Progenitor cell of endocrine pancreas (in vitro differentiated cells): Measurements from ENCODE around the gene FTO. TPM values are rescaled to one million over a fixed set of nuclear protein-coding genes. Genes with fewer than 3 reads are reported as not detected.

Source experiments
- DNase-seq: peaks from one replicate; pipeline ENCODE4 v3.0.0; 2021; ENCODE audit warnings: low spot score; ENCODE audit not compliant: unreplicated experiment
- H3K27ac Mint-ChIP-seq: 2 replicates; pipeline ENCODE4 v1.8.0; 2021; ENCODE audit warnings: mild to moderate bottlenecking, moderate library complexity, mixed read lengths
- H3K27me3 Mint-ChIP-seq: 2 replicates; pipeline ENCODE4 v1.8.0; 2021; ENCODE audit warnings: mixed read lengths
- H3K36me3 Mint-ChIP-seq: 2 replicates; pipeline ENCODE4 v1.8.0; 2022; ENCODE audit warnings: mixed read lengths; ENCODE audit not compliant: insufficient read depth
- H3K4me1 Mint-ChIP-seq: 2 replicates; pipeline ENCODE4 v1.8.0; 2021; ENCODE audit warnings: low read depth, mixed read lengths
- H3K4me3 Mint-ChIP-seq: 2 replicates; pipeline ENCODE4 v1.8.0; 2021; ENCODE audit warnings: low read depth, mild to moderate bottlenecking, moderate library complexity, mixed read lengths
- H3K9me3 Mint-ChIP-seq: 2 replicates; pipeline ENCODE4 v1.8.0; 2021; ENCODE audit warnings: low read depth, mixed read lengths
- total RNA-seq: library from RNA; stranded (reverse); gene quantifications from 2 replicates; pipeline ENCODE4 v1.2.1, GENCODE V29; 2021
- TF ChIP-seq, protein P1 (sequence below): fragments of 200-600 bp; sonication (generic); IDR thresholded peaks from one replicate; pipeline ENCODE4 v1.5.0; 2021; ENCODE audit warnings: antibody characterized with exemption, mild to moderate bottlenecking; ENCODE audit not compliant: unreplicated experiment

Gene FTO
- total RNA-seq, 1 donor from 2014 or later = 78.7 TPM

DNA sequence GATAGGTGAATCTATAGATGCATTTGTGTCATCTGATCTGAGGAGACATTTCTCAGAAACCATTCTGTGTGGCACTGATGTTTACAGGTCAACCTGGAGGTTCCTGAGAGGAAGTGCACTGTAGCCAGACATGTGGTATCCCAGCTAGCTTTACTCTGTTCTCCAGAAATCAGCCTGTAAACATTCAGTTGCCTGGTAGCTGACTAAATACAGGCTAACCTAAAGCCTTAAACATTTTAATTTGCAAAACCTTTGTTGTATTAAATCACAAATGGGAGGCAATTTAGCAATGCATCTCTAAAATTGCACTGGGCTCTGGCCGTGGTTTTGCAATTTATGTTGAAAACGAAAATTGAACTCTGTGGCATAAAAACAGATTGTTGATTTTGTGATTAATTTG lies 207.6 kb downstream of the FTO start:
- Mint-ChIP-seq H3K36me3 (peaks cover 2% of the 10 kb centered on the region), H3K27ac (no peak overlapping the region), H3K9me3 (no peaks in the 10 kb centered on the region), H3K4me3 (no peak overlapping the region), H3K27me3 (no peaks in the 10 kb centered on the region), H3K4me1 (no peaks in the 10 kb centered on the region)
- no peak for DNase-seq
- TF ChIP-seq, protein P1, sequence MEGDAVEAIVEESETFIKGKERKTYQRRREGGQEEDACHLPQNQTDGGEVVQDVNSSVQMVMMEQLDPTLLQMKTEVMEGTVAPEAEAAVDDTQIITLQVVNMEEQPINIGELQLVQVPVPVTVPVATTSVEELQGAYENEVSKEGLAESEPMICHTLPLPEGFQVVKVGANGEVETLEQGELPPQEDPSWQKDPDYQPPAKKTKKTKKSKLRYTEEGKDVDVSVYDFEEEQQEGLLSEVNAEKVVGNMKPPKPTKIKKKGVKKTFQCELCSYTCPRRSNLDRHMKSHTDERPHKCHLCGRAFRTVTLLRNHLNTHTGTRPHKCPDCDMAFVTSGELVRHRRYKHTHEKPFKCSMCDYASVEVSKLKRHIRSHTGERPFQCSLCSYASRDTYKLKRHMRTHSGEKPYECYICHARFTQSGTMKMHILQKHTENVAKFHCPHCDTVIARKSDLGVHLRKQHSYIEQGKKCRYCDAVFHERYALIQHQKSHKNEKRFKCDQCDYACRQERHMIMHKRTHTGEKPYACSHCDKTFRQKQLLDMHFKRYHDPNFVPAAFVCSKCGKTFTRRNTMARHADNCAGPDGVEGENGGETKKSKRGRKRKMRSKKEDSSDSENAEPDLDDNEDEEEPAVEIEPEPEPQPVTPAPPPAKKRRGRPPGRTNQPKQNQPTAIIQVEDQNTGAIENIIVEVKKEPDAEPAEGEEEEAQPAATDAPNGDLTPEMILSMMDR = no peak

DNA sequence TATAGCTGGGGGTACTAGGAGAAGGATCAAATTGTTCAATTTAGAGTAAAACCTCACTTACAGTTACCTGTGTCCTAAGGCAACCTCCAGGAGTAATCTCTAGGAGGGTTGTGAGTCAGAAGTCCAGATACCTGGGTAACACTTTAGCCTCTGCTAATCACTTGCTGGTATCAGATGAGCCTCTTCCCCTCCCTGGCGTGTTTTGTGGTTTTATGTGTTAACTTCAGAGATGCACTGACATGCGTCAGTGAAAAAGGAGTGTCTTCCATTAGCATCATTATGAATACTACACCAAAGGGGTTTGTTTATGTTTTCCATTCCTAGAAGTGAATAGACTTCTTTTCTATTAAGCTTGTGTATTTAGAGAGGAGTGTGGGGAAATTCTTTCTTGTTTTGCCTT lies 208.2 kb downstream of the FTO start:
- no peak for DNase-seq
- TF ChIP-seq, protein P1 = no peak
- Mint-ChIP-seq H3K4me1 (no peaks in the 10 kb centered on the region), H3K27ac (no peak overlapping the region), H3K4me3 (no peak overlapping the region), H3K36me3 (peaks cover 2% of the 10 kb centered on the region), H3K27me3 (no peaks in the 10 kb centered on the region), H3K9me3 (no peaks in the 10 kb centered on the region)

DNA sequence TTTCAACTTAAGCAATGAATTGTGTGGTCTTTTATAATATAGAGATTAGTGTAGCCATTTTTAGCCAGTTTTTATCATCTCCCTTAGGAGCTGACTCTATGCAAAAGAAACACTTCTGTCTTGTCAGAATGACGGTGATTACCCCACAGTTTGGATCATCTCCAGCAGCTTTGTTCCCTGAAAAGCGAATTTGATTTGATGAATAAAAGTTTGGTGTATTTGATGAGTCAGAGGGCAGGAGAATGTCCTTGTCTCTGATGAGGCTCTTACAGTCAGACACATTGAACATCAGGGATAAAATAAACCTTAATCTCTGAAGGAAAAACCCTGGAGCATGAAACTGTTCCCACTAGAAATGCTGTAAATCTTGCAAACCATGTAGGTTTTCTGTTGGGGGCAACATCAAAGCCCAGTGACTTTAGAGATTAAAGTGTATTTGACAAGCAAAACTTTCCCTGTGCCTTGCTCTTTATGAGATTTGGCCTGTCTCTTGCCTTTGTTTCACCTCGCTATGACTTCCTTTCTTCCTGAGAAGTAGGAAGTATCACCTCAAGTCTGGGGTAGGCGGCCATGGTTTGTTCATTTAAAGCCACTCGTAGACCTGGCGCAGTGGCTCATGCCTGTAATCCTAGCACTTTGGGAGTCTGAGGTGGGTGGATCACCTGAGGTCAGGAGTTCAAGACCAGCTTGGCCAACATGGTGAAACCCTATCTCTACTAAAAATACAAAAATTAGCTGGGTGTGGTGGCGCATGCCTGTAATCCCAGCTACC lies 209.3 kb downstream of the FTO start:
- Mint-ChIP-seq H3K27ac (no peak overlapping the region), H3K4me1 (no peaks in the 10 kb centered on the region), H3K27me3 (no peaks in the 10 kb centered on the region), H3K9me3 (no peaks in the 10 kb centered on the region), H3K36me3 (no peaks in the 10 kb centered on the region), H3K4me3 (no peak overlapping the region)
- no peak for DNase-seq
- TF ChIP-seq, protein P1 = no peak

DNA sequence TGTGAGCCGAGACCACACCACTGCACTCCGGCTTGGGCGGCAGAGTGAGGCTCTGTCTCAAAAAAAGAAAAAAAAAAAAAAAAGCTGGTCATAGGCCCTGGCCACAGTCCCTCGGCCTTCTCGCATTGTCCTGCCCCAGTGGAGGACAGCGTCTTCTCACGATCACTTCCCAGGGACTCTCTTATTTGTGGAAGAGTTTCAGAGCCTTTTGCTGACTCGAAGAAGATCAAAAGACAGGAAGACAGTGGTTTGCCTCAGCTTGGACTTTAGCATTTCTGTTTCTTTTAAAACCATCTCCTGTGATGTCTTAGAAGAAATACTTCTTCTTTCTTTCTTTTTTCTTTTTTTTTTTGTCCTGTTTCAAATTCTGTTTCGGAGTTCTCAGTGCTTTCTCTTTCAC lies 210.0 kb downstream of the FTO start:
- Mint-ChIP-seq H3K9me3 (no peaks in the 10 kb centered on the region), H3K27me3 (no peaks in the 10 kb centered on the region), H3K4me1 (no peaks in the 10 kb centered on the region), H3K27ac (no peak overlapping the region), H3K36me3 (no peaks in the 10 kb centered on the region), H3K4me3 (no peak overlapping the region)
- TF ChIP-seq, protein P1 = no peak
- DNase-seq = no peak

DNA sequence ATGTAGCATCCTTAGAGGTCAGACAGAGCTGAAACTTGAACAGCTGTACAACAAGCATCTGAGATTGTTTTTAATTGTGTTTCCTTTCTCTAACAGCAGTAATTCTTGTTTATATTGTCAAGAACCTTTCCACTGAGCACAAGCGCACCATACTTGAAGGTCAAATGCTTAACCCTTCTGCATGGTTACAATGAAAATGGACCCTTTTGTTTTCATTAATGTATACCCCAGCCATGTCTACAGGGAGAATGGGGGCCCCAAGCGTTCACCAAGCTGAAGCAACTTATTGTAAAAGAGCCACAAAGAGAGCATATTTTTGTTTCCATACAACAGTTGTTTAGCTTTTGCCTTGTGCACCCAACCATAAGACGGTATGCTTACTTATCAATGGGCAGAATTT lies 210.8 kb downstream of the FTO start:
- Mint-ChIP-seq H3K27me3 (no peaks in the 10 kb centered on the region), H3K9me3 (no peaks in the 10 kb centered on the region), H3K4me3 (no peak overlapping the region), H3K36me3 (no peaks in the 10 kb centered on the region), H3K27ac (no peak overlapping the region), H3K4me1 (no peaks in the 10 kb centered on the region)
- TF ChIP-seq, protein P1 = no peak
- DNase-seq = no peak
